SK-N-SH (cell line): ENCODE data around the gene TPM4. TPM values are rescaled to one million over a fixed set of nuclear protein-coding genes. Genes with fewer than 3 reads are reported as not detected.

Source experiments
- CTCF ChIA-PET: fragments of 300-600, 350-600 bp; formaldehyde crosslinking; extraction: SDS; loops from one replicate; lab custom pipeline; 2021; lab: Yijun Ruan, JAX
- POLR2A ChIA-PET: fragments of 350-600 bp; sonication (Branson Sonifier 250); formaldehyde crosslinking; extraction: SDS; loops from one replicate; lab custom pipeline; 2020; ENCODE audit warnings: antibody characterized with exemption, inconsistent platforms; lab: Yijun Ruan, JAX
- DNase-seq: peaks from one replicate; pipeline ENCODE4 v3.0.0; 2012
- H2AFZ ChIP-seq: fragments of 200-600 bp; sonication (generic); 2 replicates; pipeline ENCODE4 v1.8.1; 2016; ENCODE audit warnings: antibody characterized with exemption, mild to moderate bottlenecking, low read depth
- H3F3A ChIP-seq: fragments of 200-600 bp; sonication (generic); replicated peaks from 2 replicates; pipeline ENCODE3; 2016; ENCODE audit warnings: antibody characterized with exemption, mild to moderate bottlenecking; ENCODE audit not compliant: insufficient read depth
- H3K27ac ChIP-seq, 2 experiments: fragments of 200-500 bp in 1 of 2; fragments of 200-600 bp in 1 of 2; sonication (Bioruptor generic) in 1 of 2; sonication (generic), shearing (Covaris generic) in 1 of 2; 2 replicates each; pipeline versions ENCODE4 v1.5.1 to v1.6.1; 2014 to 2016; ENCODE audit warnings: low read depth in 2 of 2, inconsistent platforms in 1 of 2, low read length in 1 of 2, mild to moderate bottlenecking in 1 of 2, mixed read lengths in 1 of 2
- H3K27me3 ChIP-seq: fragments of 200-600 bp; sonication (generic), shearing (Covaris generic); 2 replicates; pipeline ENCODE4 v1.6.1; 2016; ENCODE audit warnings: mixed run types; ENCODE audit not compliant: insufficient read depth
- H3K36me3 ChIP-seq, 2 experiments: fragments of 200-500 bp in 1 of 2; fragments of 200-600 bp in 1 of 2; sonication (Bioruptor generic) in 1 of 2; sonication (generic) in 1 of 2; replicated peaks in 1 of 2; 2 replicates each; pipeline versions ENCODE3 to v1.5.1; 2014 to 2016; ENCODE audit warnings: low read length in 1 of 2, mild to moderate bottlenecking in 1 of 2; ENCODE audit not compliant: insufficient read depth in 2 of 2, control insufficient read depth in 1 of 2
- H3K4me1 ChIP-seq, 2 experiments: fragments of 200-500 bp in 1 of 2; fragments of 200-600 bp in 1 of 2; sonication (Bioruptor generic) in 1 of 2; sonication (generic), shearing (Covaris generic) in 1 of 2; 2 replicates each; pipeline versions ENCODE4 v1.5.1 to v1.6.1; 2014 to 2016; ENCODE audit warnings: low read depth in 1 of 2, low read length in 1 of 2, mixed run types in 1 of 2; ENCODE audit not compliant: insufficient read depth in 2 of 2, control insufficient read depth in 1 of 2
- H3K4me2 ChIP-seq: fragments of 200-600 bp; sonication (generic), shearing (Covaris generic); 2 replicates; pipeline ENCODE4 v1.6.1; 2017; ENCODE audit warnings: mixed run types
- H3K4me3 ChIP-seq, 2 experiments: fragments of 200-500 bp in 1 of 2; fragments of 200-600 bp in 1 of 2; sonication (Bioruptor generic) in 1 of 2; sonication (generic), shearing (Covaris generic) in 1 of 2; 2 replicates each; pipeline versions ENCODE4 v1.5.1 to v1.8.1; 2014 to 2016; ENCODE audit warnings: low read depth in 2 of 2, inconsistent platforms in 1 of 2, low read length in 1 of 2, mild to moderate bottlenecking in 1 of 2, mixed read lengths in 1 of 2, moderate library complexity in 1 of 2
- H3K79me2 ChIP-seq: fragments of 200-600 bp; sonication (generic); 2 replicates; pipeline ENCODE4 v1.8.1; 2017; ENCODE audit warnings: mild to moderate bottlenecking; ENCODE audit not compliant: insufficient read depth
- H3K9ac ChIP-seq: fragments of 200-600 bp; sonication (generic); 2 replicates; pipeline ENCODE4 v1.6.1; 2017; ENCODE audit warnings: mixed run types
- H3K9me2 ChIP-seq: fragments of 200-600 bp; sonication (generic); 2 replicates; pipeline ENCODE4 v1.6.1; 2017; ENCODE audit warnings: mixed run types
- H3K9me3 ChIP-seq: fragments of 200-600 bp; sonication (generic); 2 replicates; pipeline ENCODE4 v1.6.1; 2017; ENCODE audit warnings: mixed run types, mild to moderate bottlenecking, moderate library complexity
- H4K20me1 ChIP-seq: fragments of 200-600 bp; sonication (generic); 2 replicates; pipeline ENCODE4 v1.6.1; 2017; ENCODE audit warnings: mild to moderate bottlenecking, mixed run types; ENCODE audit not compliant: insufficient read depth
- EZH2phosphoT487 ChIP-seq: fragments of 200-600 bp; sonication (generic); IDR thresholded peaks from 2 replicates; pipeline ENCODE4 v1.6.1; 2017; ENCODE audit warnings: low read depth, mixed run types, mild to moderate bottlenecking, antibody characterized with exemption, moderate library complexity, borderline replicate concordance
- FOSL2 ChIP-seq: IDR thresholded peaks from 2 replicates; pipeline ENCODE4 v1.4.0; 2012; ENCODE audit warnings: low read depth, mild to moderate bottlenecking, moderate library complexity, borderline replicate concordance
- FOXJ3 ChIP-seq: sonication (generic); formaldehyde crosslinking; IDR thresholded peaks from 2 replicates; pipeline ENCODE4 v1.5.1; 2020; ENCODE audit warnings: mild to moderate bottlenecking, missing genetic modification reagents
- NFIC ChIP-seq: IDR thresholded peaks from 2 replicates; pipeline ENCODE4 v1.4.0; 2012; ENCODE audit warnings: borderline replicate concordance
- POLR2AphosphoS5 ChIP-seq: IDR thresholded peaks from 2 replicates; pipeline ENCODE4 v1.6.1; 2012; ENCODE audit warnings: low read depth, low read length
- RAD21 ChIP-seq: IDR thresholded peaks from 2 replicates; pipeline ENCODE4 v1.6.1; 2012; ENCODE audit warnings: mild to moderate bottlenecking, low read length
- RCOR1 ChIP-seq: fragments of 150-350 bp; IDR thresholded peaks from 2 replicates; pipeline ENCODE4 v1.6.1; 2017; ENCODE audit warnings: antibody characterized with exemption, low read length
- RFX5 ChIP-seq: IDR thresholded peaks from 2 replicates; pipeline ENCODE4 v1.6.1; 2012; ENCODE audit warnings: mild to moderate bottlenecking, improper control_type of control experiment, low read length
- RXRA ChIP-seq: IDR thresholded peaks from 2 replicates; pipeline ENCODE4 v1.4.0; 2012; ENCODE audit warnings: low read depth, mild to moderate bottlenecking, borderline replicate concordance
- SIN3A ChIP-seq: IDR thresholded peaks from 2 replicates; pipeline ENCODE4 v1.6.1; 2012; ENCODE audit warnings: low read depth, mild to moderate bottlenecking, low read length, moderate library complexity, borderline replicate concordance
- SMC3 ChIP-seq: IDR thresholded peaks from 2 replicates; pipeline ENCODE4 v1.6.1; 2012; ENCODE audit warnings: low read depth, low read length, improper control_type of control experiment
- TEAD4 ChIP-seq: IDR thresholded peaks from 2 replicates; pipeline ENCODE4 v1.4.0; 2012; ENCODE audit warnings: mild to moderate bottlenecking, borderline replicate concordance; ENCODE audit not compliant: insufficient read depth
- WGBS: methylation state at CpG from one replicate; pipeline ENCODE4 v1.1.6; 2017; ENCODE audit warnings: low lambda C conversion rate; 5-methylcytosine and 5-hydroxymethylcytosine counted together
- polyA plus RNA-seq, 3 experiments: library from polyadenylated mRNA; depleted of rRNA; stranded (reverse); fragments of >200 nt; gene quantifications; 2 replicates each; pipeline ENCODE4 v1.2.3, GENCODE V29; 2012
- TF ChIP-seq, protein P1 (sequence below): fragments of 150-350 bp; IDR thresholded peaks from 2 replicates; pipeline ENCODE4 v1.6.1; 2016; ENCODE audit warnings: mild to moderate bottlenecking, low read depth, low read length
- TF ChIP-seq, protein P2 (sequence below): IDR thresholded peaks from 2 replicates; pipeline ENCODE4 v1.4.0; 2012; ENCODE audit warnings: low read depth
- TF ChIP-seq, protein P3 (sequence below): fragments of 200-600 bp; sonication (generic); IDR thresholded peaks from 2 replicates; pipeline ENCODE4 v1.6.1; 2017; ENCODE audit warnings: antibody characterized with exemption, mild to moderate bottlenecking, moderate library complexity
- TF ChIP-seq, protein P4 (sequence below): IDR thresholded peaks from 2 replicates; pipeline ENCODE4 v1.4.0; 2012; ENCODE audit warnings: low read depth, borderline replicate concordance
- TF ChIP-seq, protein P5 (sequence below): fragments of 150-350 bp; IDR thresholded peaks from 2 replicates; pipeline ENCODE4 v1.6.1; 2017; ENCODE audit warnings: antibody characterized with exemption, low read length, low read depth, borderline replicate concordance

Gene TPM4
- polyA plus RNA-seq, 1 of the 3 experiments (the other 2 are of a cell fraction), result 440 TPM

DNA sequence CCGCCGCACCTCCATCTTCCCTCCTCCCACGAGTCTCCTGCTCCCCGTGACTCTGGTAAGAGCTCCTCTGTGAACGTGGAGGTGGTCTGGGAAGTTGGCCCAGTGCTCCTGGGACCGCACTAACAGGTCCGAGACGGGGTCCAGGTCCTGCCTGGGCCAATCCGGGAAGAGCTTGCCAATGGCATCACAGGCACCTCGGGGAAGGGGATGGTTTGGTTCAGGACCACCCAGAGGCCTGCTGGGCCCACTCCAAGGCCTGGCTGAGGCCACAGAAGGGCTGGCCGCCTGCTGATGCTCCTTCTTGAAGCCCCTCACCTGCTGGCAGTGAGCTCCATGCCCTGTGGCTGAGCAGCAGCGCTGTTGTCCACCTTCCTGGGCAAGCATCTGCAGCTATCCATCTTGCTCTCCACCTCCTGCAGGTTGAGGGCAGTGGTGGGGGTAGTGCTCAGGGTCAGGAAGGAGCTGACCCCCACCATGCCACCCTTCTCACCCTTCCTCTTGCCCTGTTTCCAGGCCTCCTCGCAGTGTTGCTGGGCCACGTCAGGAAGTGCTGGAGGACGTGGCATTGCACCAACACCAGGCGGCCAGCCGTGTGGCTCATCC, 41.2 kb upstream of the TPM4 start (continued):
- TF ChIP-seq TEAD4, result no peak
- TF ChIP-seq POLR2AphosphoS5, result no peak
- TF ChIP-seq, protein P1, sequence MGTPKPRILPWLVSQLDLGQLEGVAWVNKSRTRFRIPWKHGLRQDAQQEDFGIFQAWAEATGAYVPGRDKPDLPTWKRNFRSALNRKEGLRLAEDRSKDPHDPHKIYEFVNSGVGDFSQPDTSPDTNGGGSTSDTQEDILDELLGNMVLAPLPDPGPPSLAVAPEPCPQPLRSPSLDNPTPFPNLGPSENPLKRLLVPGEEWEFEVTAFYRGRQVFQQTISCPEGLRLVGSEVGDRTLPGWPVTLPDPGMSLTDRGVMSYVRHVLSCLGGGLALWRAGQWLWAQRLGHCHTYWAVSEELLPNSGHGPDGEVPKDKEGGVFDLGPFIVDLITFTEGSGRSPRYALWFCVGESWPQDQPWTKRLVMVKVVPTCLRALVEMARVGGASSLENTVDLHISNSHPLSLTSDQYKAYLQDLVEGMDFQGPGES, result no peak
- TF ChIP-seq SIN3A, result no peak
- TF ChIP-seq, protein P2, sequence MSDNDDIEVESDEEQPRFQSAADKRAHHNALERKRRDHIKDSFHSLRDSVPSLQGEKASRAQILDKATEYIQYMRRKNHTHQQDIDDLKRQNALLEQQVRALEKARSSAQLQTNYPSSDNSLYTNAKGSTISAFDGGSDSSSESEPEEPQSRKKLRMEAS, result no peak
- no peak for TF ChIP-seq RFX5
- TF ChIP-seq NFIC, result no peak
- no peak for TF ChIP-seq EZH2phosphoT487
- TF ChIP-seq, protein P3, sequence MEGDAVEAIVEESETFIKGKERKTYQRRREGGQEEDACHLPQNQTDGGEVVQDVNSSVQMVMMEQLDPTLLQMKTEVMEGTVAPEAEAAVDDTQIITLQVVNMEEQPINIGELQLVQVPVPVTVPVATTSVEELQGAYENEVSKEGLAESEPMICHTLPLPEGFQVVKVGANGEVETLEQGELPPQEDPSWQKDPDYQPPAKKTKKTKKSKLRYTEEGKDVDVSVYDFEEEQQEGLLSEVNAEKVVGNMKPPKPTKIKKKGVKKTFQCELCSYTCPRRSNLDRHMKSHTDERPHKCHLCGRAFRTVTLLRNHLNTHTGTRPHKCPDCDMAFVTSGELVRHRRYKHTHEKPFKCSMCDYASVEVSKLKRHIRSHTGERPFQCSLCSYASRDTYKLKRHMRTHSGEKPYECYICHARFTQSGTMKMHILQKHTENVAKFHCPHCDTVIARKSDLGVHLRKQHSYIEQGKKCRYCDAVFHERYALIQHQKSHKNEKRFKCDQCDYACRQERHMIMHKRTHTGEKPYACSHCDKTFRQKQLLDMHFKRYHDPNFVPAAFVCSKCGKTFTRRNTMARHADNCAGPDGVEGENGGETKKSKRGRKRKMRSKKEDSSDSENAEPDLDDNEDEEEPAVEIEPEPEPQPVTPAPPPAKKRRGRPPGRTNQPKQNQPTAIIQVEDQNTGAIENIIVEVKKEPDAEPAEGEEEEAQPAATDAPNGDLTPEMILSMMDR, result no peak

DNA sequence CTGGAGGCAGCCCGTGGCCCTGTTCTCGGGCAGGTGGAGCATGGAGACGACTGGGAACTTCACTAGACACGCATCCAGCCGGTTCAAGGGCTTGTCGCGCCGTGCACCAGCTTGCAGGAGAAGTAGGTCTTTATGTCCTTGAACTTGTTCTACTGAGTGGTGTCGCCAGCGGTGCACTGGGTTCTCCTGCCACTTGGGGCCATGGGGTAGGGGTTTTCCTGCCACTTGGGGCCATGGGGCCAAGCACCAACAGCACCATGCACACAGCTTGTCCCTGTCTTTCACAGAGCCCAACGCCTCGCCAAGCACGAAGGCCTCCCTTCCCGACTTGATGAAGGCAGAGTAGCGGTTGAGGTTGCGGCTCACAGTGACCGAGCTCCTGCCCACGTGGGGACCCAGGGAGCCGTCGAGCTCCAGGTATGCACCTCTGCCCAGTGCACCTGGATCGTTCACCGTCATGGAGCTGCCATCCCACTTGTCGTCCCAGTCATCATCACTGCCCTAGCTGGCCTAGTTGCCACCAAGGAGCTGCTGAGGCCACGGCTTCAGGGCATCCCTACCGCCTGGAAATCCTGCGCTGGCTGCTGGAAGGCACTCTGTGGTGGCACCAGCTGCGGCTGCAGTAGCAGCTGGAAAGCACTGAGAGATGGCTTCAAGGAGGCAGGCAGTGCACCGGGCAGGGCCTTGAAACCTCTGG, 40.5 kb upstream of the TPM4 start:
- CTCF ChIA-PET, result interaction anchor here (0.5 to 1.5 kb wide), 4 partner anchors 9 to 147 kb away, joined by 3 to 5 read pairs (median 3); no protein-coding TSS in a partner anchor
- 74% methylated on average over 5 of the region's 28 CpGs for WGBS
- POLR2A ChIA-PET, result no interaction called here
- H2AFZ ChIP-seq, result no peak overlapping the region
- no peak overlapping the region for H3K4me3 ChIP-seq
- H3K9ac ChIP-seq, result no peak overlapping the region
- H3K9me2 ChIP-seq, result no peaks in the 10 kb centered on the region
- H3K36me3 ChIP-seq, result no peaks in the 10 kb centered on the region
- H3K27ac ChIP-seq, result no peak overlapping the region
- H3F3A ChIP-seq, result no peaks in the 10 kb centered on the region
- peak; percentile 7 for DNase-seq
- no peaks in the 10 kb centered on the region for H3K4me1 ChIP-seq
- no peaks in the 10 kb centered on the region for H3K9me3 ChIP-seq
- H4K20me1 ChIP-seq, result no peaks in the 10 kb centered on the region
- no peaks in the 10 kb centered on the region; the same call in 1 of the 2 replicates for H3K27me3 ChIP-seq
- H3K79me2 ChIP-seq, result no peaks in the 10 kb centered on the region
- H3K4me2 ChIP-seq, result no peak overlapping the region
- no peak for TF ChIP-seq POLR2AphosphoS5
- TF ChIP-seq EZH2phosphoT487, result no peak
- TF ChIP-seq, protein P4, sequence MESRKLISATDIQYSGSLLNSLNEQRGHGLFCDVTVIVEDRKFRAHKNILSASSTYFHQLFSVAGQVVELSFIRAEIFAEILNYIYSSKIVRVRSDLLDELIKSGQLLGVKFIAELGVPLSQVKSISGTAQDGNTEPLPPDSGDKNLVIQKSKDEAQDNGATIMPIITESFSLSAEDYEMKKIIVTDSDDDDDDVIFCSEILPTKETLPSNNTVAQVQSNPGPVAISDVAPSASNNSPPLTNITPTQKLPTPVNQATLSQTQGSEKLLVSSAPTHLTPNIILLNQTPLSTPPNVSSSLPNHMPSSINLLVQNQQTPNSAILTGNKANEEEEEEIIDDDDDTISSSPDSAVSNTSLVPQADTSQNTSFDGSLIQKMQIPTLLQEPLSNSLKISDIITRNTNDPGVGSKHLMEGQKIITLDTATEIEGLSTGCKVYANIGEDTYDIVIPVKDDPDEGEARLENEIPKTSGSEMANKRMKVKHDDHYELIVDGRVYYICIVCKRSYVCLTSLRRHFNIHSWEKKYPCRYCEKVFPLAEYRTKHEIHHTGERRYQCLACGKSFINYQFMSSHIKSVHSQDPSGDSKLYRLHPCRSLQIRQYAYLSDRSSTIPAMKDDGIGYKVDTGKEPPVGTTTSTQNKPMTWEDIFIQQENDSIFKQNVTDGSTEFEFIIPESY, result no peak
- no peak for TF ChIP-seq SMC3
- no peak for TF ChIP-seq FOXJ3 (CRISPR knock-in tag)
- TF ChIP-seq FOSL2, result no peak
- TF ChIP-seq, protein P5, sequence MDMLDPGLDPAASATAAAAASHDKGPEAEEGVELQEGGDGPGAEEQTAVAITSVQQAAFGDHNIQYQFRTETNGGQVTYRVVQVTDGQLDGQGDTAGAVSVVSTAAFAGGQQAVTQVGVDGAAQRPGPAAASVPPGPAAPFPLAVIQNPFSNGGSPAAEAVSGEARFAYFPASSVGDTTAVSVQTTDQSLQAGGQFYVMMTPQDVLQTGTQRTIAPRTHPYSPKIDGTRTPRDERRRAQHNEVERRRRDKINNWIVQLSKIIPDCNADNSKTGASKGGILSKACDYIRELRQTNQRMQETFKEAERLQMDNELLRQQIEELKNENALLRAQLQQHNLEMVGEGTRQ, result no peak
- no peak for TF ChIP-seq RXRA
- TF ChIP-seq RAD21, result no peak
- TF ChIP-seq, protein P3, result no peak
- TF ChIP-seq RFX5, result no peak
- no peak for TF ChIP-seq RCOR1
